Transverse colon (tissue), 4 donors: ENCODE measurements around the gene ZNF488.

ENCODE experiments used
- CTCF ChIP-seq, 5 experiments: fragments of 200-600 bp in 3 of 5; fragments of 450-650 bp in 2 of 5; sonication (generic) in 3 of 5; IDR thresholded peaks; 1 replicate in 2 of 5; 2 replicates in 3 of 5; pipeline ENCODE4 v1.5.1; 2016 to 2017; ENCODE audit warnings: antibody characterized with exemption in 5 of 5, inconsistent platforms in 3 of 5, mild to moderate bottlenecking in 2 of 5, moderate library complexity in 1 of 5
- EP300 ChIP-seq: sonication (generic); formaldehyde crosslinking; IDR thresholded peaks from one replicate; pipeline ENCODE4 v1.6.1; 2017; ENCODE audit warnings: antibody characterized with exemption, low read depth
- POLR2A ChIP-seq: fragments of 450-650 bp; IDR thresholded peaks from one replicate; pipeline ENCODE4 v1.6.1; 2016; ENCODE audit warnings: antibody characterized with exemption, mild to moderate bottlenecking, moderate library complexity
- POLR2AphosphoS5 ChIP-seq, 3 donors: sonication (generic); formaldehyde crosslinking; IDR thresholded peaks; one replicate each; pipeline ENCODE4 v1.6.1; 2016; ENCODE audit warnings: antibody characterized with exemption in 3 of 3

- no peak for TF ChIP-seq CTCF (IDR thresholded peaks at IDR 0.05)
- TF ChIP-seq EP300, result no peak
- no peak for TF ChIP-seq POLR2AphosphoS5 (IDR thresholded peaks at IDR 0.05)
- no peak for TF ChIP-seq POLR2A
These were observed 5.5 kb upstream of the ZNF488 start for GRCh38 chr10:47389619-47390018.
